NCI-H460 (cell line): ENCODE measurements around the gene CREB5. TPM values are rescaled to one million over a fixed set of nuclear protein-coding genes. Genes with fewer than 3 reads are reported as not detected.
"Not testable (repeated sequence)": the region's sequence is repeated elsewhere in the genome, so short reads cannot be mapped to it uniquely, and the experiment has no call there.

ENCODE experiments used
- DNase-seq: peaks from one replicate; pipeline ENCODE4 v3.0.0-alpha.2; 2016; ENCODE audit warnings: low read depth; ENCODE audit errors: extremely low read depth
- total RNA-seq: library from RNA; depleted of rRNA; stranded (reverse); fragments of >200 nt; shearing (Covaris generic); gene quantifications from 2 replicates; pipeline ENCODE4 v1.2.3, GENCODE V29; 2014

CREB5 gene
- total RNA-seq, 1 experiment from 2014 or later, result 26.1 TPM

- no peak for DNase-seq
Observed at GRCh38 chr7:28759475-28759971, 347.2 kb downstream of the CREB5 start.

- DNase-seq, result no peak
Observed at GRCh38 chr7:28761505-28761904, 349.2 kb downstream of the CREB5 start.

GRCh38 chr7:28762651-28763050, 350.3 kb downstream of the CREB5 start:
- DNase-seq, result no peak

DNA sequence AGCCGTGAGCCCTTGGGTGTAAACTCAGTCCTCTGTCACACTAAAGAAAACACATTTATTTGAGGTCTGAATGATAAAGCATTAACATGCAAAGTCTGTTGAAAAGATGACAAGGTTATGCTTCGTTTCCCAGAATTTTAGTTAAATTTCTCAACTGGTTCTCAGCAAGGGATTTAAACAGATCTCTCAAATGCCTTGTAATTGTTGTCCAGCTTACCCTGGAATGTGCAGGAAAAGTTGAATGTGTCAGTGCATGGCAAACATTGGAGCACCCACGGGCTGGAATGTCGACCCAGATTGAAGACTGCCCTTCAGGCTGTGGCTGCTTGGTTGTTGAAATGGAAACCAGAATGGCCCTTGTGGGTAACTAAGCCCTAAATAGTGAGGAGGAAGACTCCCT, 354.0 kb downstream of the CREB5 start:
- no peak for DNase-seq

DNA sequence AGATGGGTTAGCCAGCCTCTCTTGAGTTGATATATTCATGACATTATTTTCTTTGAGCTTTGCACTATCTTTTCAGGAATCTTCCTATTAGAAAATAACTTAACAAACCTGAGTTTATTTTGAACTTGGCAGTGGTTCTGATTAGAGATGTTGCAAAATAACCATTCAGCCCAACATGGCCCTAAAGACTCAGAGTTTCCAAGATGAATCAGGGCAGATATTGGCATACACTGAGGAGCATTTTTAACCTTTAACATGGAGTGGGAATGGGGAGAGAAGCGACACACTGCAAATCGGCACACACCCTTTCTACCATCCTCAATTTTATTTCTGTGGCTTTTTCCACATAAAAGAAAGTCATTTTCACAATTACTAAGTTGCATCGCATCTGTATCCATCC, 355.0 kb downstream of the CREB5 start:
- no peak for DNase-seq

GRCh38 chr7:28768577-28769147, 356.3 kb downstream of the CREB5 start:
- DNase-seq, result no peak

- DNase-seq, result no peak
Observed at GRCh38 chr7:28771906-28772622, 359.7 kb downstream of the CREB5 start.

DNA sequence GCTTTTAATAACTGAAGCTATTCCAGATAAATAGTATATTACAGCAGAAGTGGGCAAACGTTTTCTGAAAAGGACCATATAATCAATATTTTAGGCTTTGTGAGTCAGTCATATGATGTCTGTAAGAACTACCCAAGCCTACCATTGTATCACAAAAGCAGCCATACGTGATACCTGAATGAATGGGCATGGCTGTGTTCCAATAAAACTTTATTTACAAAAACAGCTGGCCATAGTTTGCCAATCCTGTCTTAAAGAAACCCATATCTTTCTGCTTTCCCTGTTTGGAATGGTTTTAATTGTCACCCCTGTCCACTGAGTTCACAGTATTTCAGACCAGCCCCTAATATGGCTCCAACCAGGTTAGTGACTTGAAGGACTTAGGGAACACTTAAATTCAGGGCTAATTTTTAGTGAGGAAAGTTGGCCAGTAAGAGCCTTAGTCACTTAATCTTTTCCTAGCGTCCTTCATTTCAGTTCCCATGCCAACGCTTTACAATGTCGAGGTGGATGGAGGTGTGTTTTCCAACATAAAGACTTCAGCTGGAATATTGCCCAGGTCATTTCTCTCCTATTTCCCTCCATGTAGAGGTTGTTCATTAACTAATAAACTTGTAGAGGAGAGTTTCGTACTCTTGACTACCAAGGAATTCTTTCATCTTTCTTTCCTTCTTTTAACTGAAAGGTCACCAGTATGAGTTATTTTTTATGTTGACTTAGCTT, 361.3 kb downstream of the CREB5 start:
- DNase-seq, result no peak

GRCh38 chr7:28774261-28774988, 362.1 kb downstream of the CREB5 start:
- no peak for DNase-seq

GRCh38 chr7:28776463-28777157, 364.3 kb downstream of the CREB5 start:
- DNase-seq, result no peak

DNA sequence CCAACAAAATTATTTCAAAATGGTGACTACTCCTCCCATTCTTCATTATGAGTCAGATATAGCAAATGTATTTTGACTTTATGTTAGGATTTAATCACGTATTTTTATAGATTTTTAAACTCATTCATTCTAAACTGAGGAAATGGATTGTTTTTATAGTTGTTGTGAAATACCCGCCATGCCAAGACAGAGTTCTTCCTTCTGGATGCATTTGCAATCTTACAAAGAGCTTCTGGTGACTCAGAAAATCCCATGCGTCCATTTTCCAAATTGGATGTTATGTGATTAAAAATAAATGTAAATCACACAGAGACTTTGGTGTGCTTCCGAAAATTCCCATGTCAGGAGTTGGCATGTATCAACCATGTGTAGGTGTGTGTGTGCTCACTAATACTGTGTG, 366.5 kb downstream of the CREB5 start:
- DNase-seq, result no peak

DNA sequence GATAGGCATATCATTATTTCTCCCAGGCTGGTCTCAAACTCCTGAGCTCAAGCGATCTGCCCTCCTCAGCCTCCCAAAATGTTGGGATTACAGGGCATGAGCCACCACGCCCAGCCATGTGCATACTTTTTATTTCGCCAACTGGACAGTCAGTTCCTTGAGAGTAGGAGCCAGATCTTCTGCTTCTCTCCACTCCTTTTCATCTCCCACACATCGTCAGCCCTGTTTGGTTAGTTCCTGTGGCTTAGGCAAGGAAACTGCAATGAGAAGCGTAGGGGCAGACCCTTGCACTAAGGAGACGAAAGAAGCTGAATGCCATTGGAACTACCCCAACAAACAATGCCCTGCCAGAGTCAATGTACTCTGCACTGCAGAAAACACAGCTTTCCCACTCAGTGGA, 367.6 kb downstream of the CREB5 start:
- DNase-seq, result no peak

DNA sequence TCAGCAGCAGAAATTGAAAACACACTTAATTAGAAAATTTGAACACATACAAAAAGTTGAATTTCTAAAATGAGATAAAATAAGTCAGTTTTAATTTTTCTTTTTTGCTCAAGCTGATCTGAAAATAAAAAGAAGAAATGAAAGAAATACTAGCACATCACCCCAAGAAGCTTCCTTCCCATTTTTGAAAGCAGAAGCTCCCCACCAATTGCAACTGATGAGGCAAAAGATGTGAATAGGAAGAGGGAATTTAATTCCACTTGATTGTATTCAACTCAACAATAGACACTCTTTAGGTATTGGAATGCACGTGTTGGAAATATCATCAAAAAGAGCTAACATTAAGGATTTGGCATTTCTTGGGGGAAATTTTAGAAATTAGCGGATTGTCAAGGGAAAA, 370.0 kb downstream of the CREB5 start:
- DNase-seq, result no peak

GRCh38 chr7:28784171-28784902, 372.0 kb downstream of the CREB5 start:
- DNase-seq, result no peak

GRCh38 chr7:28785041-28785995, 373.0 kb downstream of the CREB5 start:
- no peak for DNase-seq

DNA sequence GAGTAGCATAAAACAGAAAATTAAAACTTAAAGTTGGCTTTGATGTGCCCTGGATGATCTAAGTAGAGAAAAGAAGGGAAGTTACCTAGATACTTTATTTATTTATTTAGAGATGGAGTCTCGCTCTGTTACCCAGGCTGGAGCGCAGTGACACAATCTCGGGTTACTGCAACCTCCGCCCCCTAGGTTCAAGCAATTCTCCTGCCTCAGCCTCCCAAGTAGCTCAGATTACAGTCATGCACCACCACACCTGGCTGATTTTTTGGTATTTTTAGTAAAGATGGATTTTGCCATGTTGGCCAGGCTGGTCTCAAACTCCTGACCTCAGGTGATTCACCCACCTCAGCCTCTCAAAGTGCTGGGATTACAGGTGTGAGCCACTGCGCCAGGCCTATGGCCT, 373.8 kb downstream of the CREB5 start:
- DNase-seq, result not testable (repeated sequence)

DNA sequence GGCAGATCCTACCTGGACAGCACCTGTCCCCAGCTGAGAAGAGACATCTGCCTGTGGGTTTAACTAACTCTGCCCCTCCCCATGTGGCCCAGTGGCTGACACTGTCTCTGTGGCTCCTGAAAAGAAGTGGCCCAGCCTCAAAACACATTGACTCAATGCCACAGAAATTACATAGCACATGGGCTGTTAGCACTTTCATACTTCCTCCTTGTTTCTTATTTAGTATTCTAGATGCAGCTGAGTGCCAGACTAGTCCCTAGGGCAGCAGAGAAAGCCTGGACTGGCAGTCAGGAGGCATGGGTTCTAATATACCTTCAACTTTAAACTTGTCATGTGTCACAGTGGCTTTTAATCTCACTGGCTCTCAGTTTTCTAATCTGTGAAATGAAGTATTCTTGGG, 374.8 kb downstream of the CREB5 start:
- no peak for DNase-seq

GRCh38 chr7:28790467-28790866, 378.1 kb downstream of the CREB5 start:
- no peak for DNase-seq

- no peak for DNase-seq
Observed at GRCh38 chr7:28792858-28793257, 380.5 kb downstream of the CREB5 start.
